H9 (cell line): Measurements from ENCODE around the gene ULK2. TPM values are rescaled to one million over a fixed set of nuclear protein-coding genes. Genes with fewer than 3 reads are reported as not detected.
A peak's percentile ranks its signal among the peaks of the same experiment; 100 is the strongest.

Experiments
- DNase-seq: peaks from one replicate; pipeline ENCODE4 v3.0.0-alpha.2; 2017
- H2AFZ ChIP-seq: one replicate; pipeline ENCODE4 v1.6.1; 2013; ENCODE audit warnings: mild to moderate bottlenecking, low read length, control low read depth, moderate library complexity
- H2AK5ac ChIP-seq: 2 replicates; pipeline ENCODE4 v1.6.1; 2013; ENCODE audit warnings: low read length, control low read depth, mixed read lengths; ENCODE audit not compliant: insufficient read length
- H2BK120ac ChIP-seq: one replicate; pipeline ENCODE4 v1.6.1; 2013; ENCODE audit warnings: low read depth, mild to moderate bottlenecking, low read length, control low read depth, inconsistent platforms; ENCODE audit not compliant: poor library complexity, severe bottlenecking
- H2BK12ac ChIP-seq: 2 replicates; pipeline ENCODE4 v1.6.1; 2013; ENCODE audit warnings: low read length, control low read depth, mixed read lengths, low read depth; ENCODE audit not compliant: insufficient read length
- H2BK15ac ChIP-seq: 2 replicates; pipeline ENCODE4 v1.6.1; 2013; ENCODE audit warnings: low read depth, low read length, control low read depth
- H2BK20ac ChIP-seq: one replicate; pipeline ENCODE4 v1.6.1; 2013; ENCODE audit warnings: low read depth, mild to moderate bottlenecking, low read length, control low read depth, inconsistent platforms; ENCODE audit not compliant: poor library complexity, severe bottlenecking
- H2BK5ac ChIP-seq: 2 replicates; pipeline ENCODE4 v1.6.1; 2013; ENCODE audit warnings: low read length, control low read depth, mixed read lengths; ENCODE audit not compliant: insufficient read length
- H3K14ac ChIP-seq: 2 replicates; pipeline ENCODE4 v1.6.1; 2013; ENCODE audit warnings: low read length, control low read depth; ENCODE audit not compliant: insufficient read depth
- H3K18ac ChIP-seq: 2 replicates; pipeline ENCODE4 v1.6.1; 2013; ENCODE audit warnings: low read depth, mild to moderate bottlenecking, mixed read lengths, low read length, control low read depth; ENCODE audit not compliant: insufficient read length
- H3K23ac ChIP-seq: 2 replicates; pipeline ENCODE4 v1.6.1; 2013; ENCODE audit warnings: low read length, control low read depth, mixed read lengths, low read depth; ENCODE audit not compliant: insufficient read length
- H3K23me2 ChIP-seq: 2 replicates; pipeline ENCODE4 v1.6.1; 2013; ENCODE audit warnings: low read depth, mild to moderate bottlenecking, mixed read lengths, low read length, control low read depth; ENCODE audit not compliant: insufficient read length, poor library complexity, severe bottlenecking
- H3K27ac ChIP-seq: 2 replicates; pipeline ENCODE4 v1.5.1; 2013; ENCODE audit warnings: low read length, control low read depth, mixed read lengths, low read depth; ENCODE audit not compliant: insufficient read length
- H3K27me3 ChIP-seq: 2 replicates; pipeline ENCODE4 v1.6.1; 2013; ENCODE audit warnings: low read length, control low read depth, inconsistent platforms; ENCODE audit not compliant: insufficient read depth
- H3K4ac ChIP-seq: 2 replicates; pipeline ENCODE4 v1.6.1; 2013; ENCODE audit warnings: low read depth, mild to moderate bottlenecking, control low read depth, inconsistent platforms, low read length, moderate library complexity
- H3K4me1 ChIP-seq: 2 replicates; pipeline ENCODE4 v1.6.1; 2013; ENCODE audit warnings: low read length, control low read depth, inconsistent platforms; ENCODE audit not compliant: insufficient read depth
- H3K4me2 ChIP-seq: 2 replicates; pipeline ENCODE4 v1.6.1; 2013; ENCODE audit warnings: low read length, control low read depth, mixed read lengths; ENCODE audit not compliant: insufficient read length, insufficient read depth
- H3K56ac ChIP-seq: 2 replicates; pipeline ENCODE4 v1.6.1; 2013; ENCODE audit warnings: low read depth, mild to moderate bottlenecking, mixed read lengths, low read length, control low read depth; ENCODE audit not compliant: insufficient read length
- H3K79me1 ChIP-seq: 2 replicates; pipeline ENCODE4 v1.6.1; 2013; ENCODE audit warnings: low read depth, mild to moderate bottlenecking, moderate library complexity, low read length, control low read depth, inconsistent platforms; ENCODE audit not compliant: insufficient read depth, poor library complexity, severe bottlenecking
- H3K79me2 ChIP-seq: 2 replicates; pipeline ENCODE4 v1.6.1; 2013; ENCODE audit warnings: low read length, control low read depth, inconsistent platforms; ENCODE audit not compliant: insufficient read depth
- H3K9ac ChIP-seq: 2 replicates; pipeline ENCODE4 v1.6.1; 2013; ENCODE audit warnings: low read length, control low read depth, mixed read lengths; ENCODE audit not compliant: insufficient read length; ENCODE audit errors: extremely low read depth
- H3K9me3 ChIP-seq: one replicate; pipeline ENCODE4 v1.6.1; 2013; ENCODE audit warnings: low read depth, low read length, inconsistent platforms; ENCODE audit not compliant: control insufficient read depth
- H3T11ph ChIP-seq: one replicate; pipeline ENCODE4 v1.6.1; 2013; ENCODE audit warnings: mild to moderate bottlenecking, low read length, control low read depth, inconsistent platforms
- H4K20me1 ChIP-seq: one replicate; pipeline ENCODE4 v1.6.1; 2013; ENCODE audit not compliant: control insufficient read depth, insufficient read length, insufficient read depth
- H4K5ac ChIP-seq: 2 replicates; pipeline ENCODE4 v1.6.1; 2013; ENCODE audit warnings: low read depth, mild to moderate bottlenecking, mixed read lengths, low read length, control low read depth; ENCODE audit not compliant: insufficient read length
- H4K8ac ChIP-seq: replicated peaks from 2 replicates; pipeline ENCODE4 v1.6.1; 2013; ENCODE audit warnings: low read length, control low read depth, mixed read lengths, low read depth; ENCODE audit not compliant: insufficient read length
- H4K91ac ChIP-seq: 2 replicates; pipeline ENCODE4 v1.6.1; 2013; ENCODE audit warnings: low read depth, mild to moderate bottlenecking, moderate library complexity, mixed read lengths, low read length, control low read depth; ENCODE audit not compliant: insufficient read length
- H3K27ac Mint-ChIP-seq, 3 experiments: 2 replicates in 2 of 3; 3 replicates in 1 of 3; pipeline ENCODE4 v1.8.0; 2020 to 2021; ENCODE audit warnings: mixed read lengths in 3 of 3, mild to moderate bottlenecking in 1 of 3, moderate library complexity in 1 of 3
- H3K27me3 Mint-ChIP-seq: 2 replicates; pipeline ENCODE4 v1.8.0; 2021; ENCODE audit warnings: low read depth, mild to moderate bottlenecking, moderate library complexity, mixed read lengths
- H3K36me3 Mint-ChIP-seq, 3 experiments: 2 replicates in 2 of 3; 3 replicates in 1 of 3; pipeline ENCODE4 v1.8.0; 2020 to 2021; ENCODE audit warnings: low read depth in 3 of 3, mixed read lengths in 3 of 3; ENCODE audit not compliant: insufficient read depth in 1 of 3
- H3K4me1 Mint-ChIP-seq, 2 experiments: 2 replicates each; pipeline ENCODE4 v1.8.0; 2020; ENCODE audit warnings: mixed read lengths in 2 of 2
- H3K4me3 Mint-ChIP-seq, 2 experiments: 2 replicates in 1 of 2; 3 replicates in 1 of 2; pipeline ENCODE4 v1.8.0; 2020 to 2021; ENCODE audit warnings: mild to moderate bottlenecking in 2 of 2, mixed read lengths in 2 of 2, moderate library complexity in 1 of 2
- H3K9me3 Mint-ChIP-seq, 2 experiments: 2 replicates in 1 of 2; 3 replicates in 1 of 2; pipeline ENCODE4 v1.8.0; 2020; ENCODE audit warnings: mild to moderate bottlenecking in 2 of 2, mixed read lengths in 2 of 2, moderate library complexity in 1 of 2
- CTCF ChIP-seq: fragments of 200-600 bp; sonication (generic); conservative IDR thresholded peaks from 3 replicates; pipeline ENCODE4 v1.8.0; 2021; ENCODE audit warnings: antibody characterized with exemption, mild to moderate bottlenecking
- WGBS: extraction: QIAGEN DNeasy Blood & Tissue Kit; methylation state at CpG from one replicate; pipeline ENCODE4 v1.1.7; 2013; ENCODE audit warnings: missing lambda C conversion rate, low lambda C conversion rate, mixed read lengths; ENCODE audit not compliant: insufficient read length; ENCODE audit errors: extremely low coverage; 5-methylcytosine and 5-hydroxymethylcytosine counted together
- total RNA-seq: library from RNA; stranded (reverse); gene quantifications from 2 replicates; pipeline ENCODE4 v1.2.1, GENCODE V29; 2021

The ULK2 gene
- total RNA-seq, 1 experiment from 2014 or later: 11.5 TPM

GRCh38 chr17:19812407-19812806 is 55.3 kb downstream of the ULK2 start:
- H3K27me3 ChIP-seq: no peaks in the 10 kb centered on the region
- H3K18ac ChIP-seq: no peak overlapping the region
- H4K20me1 ChIP-seq: no peaks in the 10 kb centered on the region
- H3K9ac ChIP-seq: no peak overlapping the region
- DNase-seq: no peak
- H3K56ac ChIP-seq: no peak overlapping the region
- no peaks in the 10 kb centered on the region for H3K9me3 ChIP-seq
- no peak overlapping the region for H2BK120ac ChIP-seq
- WGBS: no CpG with 5 or more reads among the region's 3 CpGs
- no peak overlapping the region for H3K27ac ChIP-seq
- H3K14ac ChIP-seq: no peak overlapping the region
- H2BK5ac ChIP-seq: no peak overlapping the region
- H2BK15ac ChIP-seq: no peak overlapping the region
- no peak overlapping the region for H2BK20ac ChIP-seq
- peak; percentile 56 for TF ChIP-seq CTCF
- no peak overlapping the region for H3K4ac ChIP-seq
- no peak overlapping the region for H2AFZ ChIP-seq
- Mint-ChIP-seq H3K27me3 (no peaks in the 10 kb centered on the region), H3K4me3 (no peak overlapping the region), H3K27ac (no peak overlapping the region), H3K36me3 (peaks cover 0 to 4% (median 0%) of the 10 kb centered on the region in 3 experiments; a peak in 1 of 7 replicates), H3K9me3 (no peaks in the 10 kb centered on the region), H3K4me1 (no peaks in the 10 kb centered on the region)
- no peak overlapping the region for H3K23ac ChIP-seq
- no peaks in the 10 kb centered on the region for H3K79me1 ChIP-seq
- no peak overlapping the region for H4K8ac ChIP-seq
- no peaks in the 10 kb centered on the region for H3K79me2 ChIP-seq
- no peak overlapping the region for H2AK5ac ChIP-seq
- no peaks in the 10 kb centered on the region for H3K23me2 ChIP-seq
- H3K4me2 ChIP-seq: no peak overlapping the region
- H2BK12ac ChIP-seq: no peak overlapping the region
- H4K91ac ChIP-seq: no peak overlapping the region
- no peaks in the 10 kb centered on the region for H3K4me1 ChIP-seq
- H4K5ac ChIP-seq: no peak overlapping the region
- H3T11ph ChIP-seq: no peak overlapping the region
